T-helper 17 cell (primary cell): Measurements from ENCODE around the gene FSTL4. TPM values are rescaled to one million over a fixed set of nuclear protein-coding genes. Genes with fewer than 3 reads are reported as not detected.

Experiments used
- ATAC-seq: fragments of 150-1000 bp; cut with Tn5 transposase; 2 replicates; pipeline ENCODE4 v1.10.0; 2021; ENCODE audit warnings: mild to moderate bottlenecking, moderate library complexity
- DNase-seq, 3 donors: peaks; one replicate each; pipeline versions ENCODE4 v3.0.0 to v3.0.0-alpha.2; 2020 to 2021
- H3K9me3 ChIP-seq: one replicate; pipeline ENCODE4 v1.7.0; 2013; ENCODE audit warnings: low read length, mild to moderate bottlenecking; ENCODE audit not compliant: control insufficient read depth, poor library complexity, severe bottlenecking
- H3K27ac Mint-ChIP-seq: one replicate; pipeline ENCODE4 v1.8.0; 2022; ENCODE audit warnings: mild to moderate bottlenecking, moderate library complexity, mixed read lengths
- H3K27me3 Mint-ChIP-seq: one replicate; pipeline ENCODE4 v1.8.0; 2022; ENCODE audit warnings: mixed read lengths
- H3K36me3 Mint-ChIP-seq: one replicate; pipeline ENCODE4 v1.8.0; 2022; ENCODE audit warnings: low read depth, mixed read lengths
- H3K4me1 Mint-ChIP-seq: one replicate; pipeline ENCODE4 v1.8.0; 2022; ENCODE audit warnings: mild to moderate bottlenecking, mixed read lengths
- H3K4me3 Mint-ChIP-seq: one replicate; pipeline ENCODE4 v1.8.0; 2022; ENCODE audit warnings: mild to moderate bottlenecking, moderate library complexity, mixed read lengths
- total RNA-seq, 4 donors: library from RNA in 2 of 4; stranded (reverse) in 2 of 4; gene quantifications; one replicate each; pipeline ENCODE4 v1.2.3 and lab custom pipeline; 2022 to 2026

Gene FSTL4
- total RNA-seq, 2 donors from 2014 or later: 0.26 TPM; not detected in 1

DNA sequence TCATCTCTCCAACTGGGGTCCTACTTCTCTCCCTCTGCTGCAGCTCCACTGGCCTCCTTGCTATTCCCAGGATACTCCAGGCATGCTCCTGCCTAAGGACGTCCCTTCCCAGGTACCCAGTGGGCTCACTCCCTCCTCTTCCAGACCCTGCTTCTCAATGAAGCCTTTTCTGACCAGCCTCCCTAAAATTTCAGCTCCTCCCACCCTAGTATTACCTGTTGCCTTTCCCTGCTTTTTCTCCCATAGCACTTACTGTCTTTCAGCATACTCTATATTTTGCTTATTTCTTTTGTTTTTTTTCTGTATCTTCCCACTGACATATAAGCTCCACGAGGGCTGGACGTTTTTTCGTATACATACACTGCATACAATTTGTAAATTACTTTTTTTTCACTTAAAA is 26.1 kb upstream of the FSTL4 start:
- Mint-ChIP-seq H3K4me1 (no peaks in the 10 kb centered on the region), H3K36me3 (peaks cover 3% of the 10 kb centered on the region), H3K4me3 (no peak overlapping the region), H3K27ac (no peak overlapping the region), H3K27me3 (peaks cover 66% of the 10 kb centered on the region)
- DNase-seq (no peak), ATAC-seq (no peak)
- no peaks in the 10 kb centered on the region for H3K9me3 ChIP-seq

DNA sequence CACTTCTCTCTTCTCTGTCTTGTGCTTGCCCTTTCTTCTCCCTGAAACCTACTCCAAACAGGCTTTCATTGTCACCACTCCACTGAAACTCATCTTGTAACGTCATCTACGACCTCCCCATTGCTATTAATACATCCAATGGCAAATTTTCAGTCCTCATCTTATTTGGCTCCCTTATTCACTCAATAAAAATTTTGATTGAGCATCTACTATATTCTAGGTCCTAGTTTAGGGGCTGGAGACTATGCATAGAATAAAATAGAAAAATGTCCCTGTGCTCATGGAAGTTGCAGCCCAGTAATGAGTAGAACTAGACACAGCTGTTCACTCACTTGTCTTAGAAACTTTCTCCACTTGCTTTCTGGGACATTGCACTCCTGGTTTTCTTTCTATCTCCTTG is 24.9 kb upstream of the FSTL4 start:
- peaks cover 60% of the 10 kb centered on the region for H3K27me3 Mint-ChIP-seq
- no peak for DNase-seq

DNA sequence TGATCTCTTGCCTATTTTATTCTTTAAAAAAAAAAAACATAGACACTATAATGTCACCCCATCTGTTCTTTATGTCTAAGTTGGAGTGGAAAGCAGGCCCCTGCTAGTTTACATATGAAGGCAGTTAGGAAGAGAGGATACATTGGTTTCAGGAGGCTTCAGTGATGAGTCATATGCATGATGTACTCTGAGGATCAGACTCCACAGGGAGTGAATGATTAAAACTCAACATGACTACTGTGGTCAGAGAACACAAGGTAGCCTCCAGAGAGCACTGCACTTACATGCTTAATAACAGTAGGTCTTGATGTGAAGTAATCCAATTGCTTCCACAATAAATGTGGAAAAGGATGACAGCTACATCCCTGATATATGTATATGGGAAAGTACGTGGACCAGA is 22.7 kb upstream of the FSTL4 start:
- no peaks in the 10 kb centered on the region for H3K9me3 ChIP-seq
- no peaks in the 10 kb centered on the region for H3K4me1 Mint-ChIP-seq
- ATAC-seq (no peak), DNase-seq (no peak)
- H3K4me3 Mint-ChIP-seq: no peak overlapping the region
- peaks cover 3% of the 10 kb centered on the region for H3K36me3 Mint-ChIP-seq
- no peak overlapping the region for H3K27ac Mint-ChIP-seq
- H3K27me3 Mint-ChIP-seq: peaks cover 52% of the 10 kb centered on the region

More for the DNA sequence above, 24.9 kb upstream of the FSTL4 start:
- no peak for ATAC-seq
- Mint-ChIP-seq H3K4me3 (no peak overlapping the region), H3K4me1 (no peaks in the 10 kb centered on the region), H3K27ac (no peak overlapping the region), H3K36me3 (peaks cover 3% of the 10 kb centered on the region)
- no peaks in the 10 kb centered on the region for H3K9me3 ChIP-seq

DNA sequence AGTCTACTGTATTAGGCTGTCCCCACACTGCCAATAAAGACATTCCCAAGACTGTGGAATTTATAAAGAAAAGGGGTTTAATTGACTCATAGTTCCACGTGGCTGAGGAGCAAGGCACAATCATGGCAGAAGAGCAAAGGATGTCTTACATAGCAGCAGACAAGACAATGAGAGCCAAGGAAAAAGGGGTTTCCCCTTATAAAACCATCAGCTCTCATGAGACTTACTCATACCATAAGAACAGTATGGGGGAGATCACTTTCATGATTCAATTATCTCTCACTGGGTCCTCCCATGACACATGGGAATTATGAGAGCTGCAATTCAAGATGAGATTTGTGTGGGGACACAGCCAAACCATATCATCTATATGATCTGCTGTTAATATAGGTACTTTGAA is 14.8 kb upstream of the FSTL4 start:
- peaks cover 34% of the 10 kb centered on the region for H3K27me3 Mint-ChIP-seq
- peaks cover 2% of the 10 kb centered on the region for H3K36me3 Mint-ChIP-seq
- no peak overlapping the region for H3K4me3 Mint-ChIP-seq
- H3K27ac Mint-ChIP-seq: no peak overlapping the region
- no peak for ATAC-seq
- no peak for DNase-seq
- no peaks in the 10 kb centered on the region for H3K4me1 Mint-ChIP-seq
- no peaks in the 10 kb centered on the region for H3K9me3 ChIP-seq

DNA sequence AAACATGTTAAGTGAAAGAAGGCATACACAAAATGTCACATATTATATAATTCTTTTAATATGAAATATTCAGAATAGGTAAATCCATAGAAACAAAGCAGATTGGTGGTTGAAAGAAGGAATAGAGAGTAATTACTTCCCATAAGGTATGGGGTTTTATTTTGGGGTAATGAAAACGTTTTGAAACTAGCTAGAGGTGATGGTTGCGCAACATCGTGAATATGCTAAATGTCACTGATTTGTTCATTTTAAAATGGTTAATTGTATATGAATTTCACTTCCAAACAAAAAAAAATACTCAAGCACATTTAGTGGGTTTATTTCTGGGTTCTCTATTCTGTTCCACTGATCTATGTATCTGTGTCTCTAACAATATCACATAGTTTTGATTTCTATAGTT is 12.0 kb upstream of the FSTL4 start:
- H3K27me3 Mint-ChIP-seq: peaks cover 30% of the 10 kb centered on the region
- ATAC-seq (no peak), DNase-seq (no peak)
- no peaks in the 10 kb centered on the region for H3K9me3 ChIP-seq
- H3K36me3 Mint-ChIP-seq: peaks cover 2% of the 10 kb centered on the region
- no peak overlapping the region for H3K4me3 Mint-ChIP-seq
- H3K4me1 Mint-ChIP-seq: no peaks in the 10 kb centered on the region
- no peak overlapping the region for H3K27ac Mint-ChIP-seq

DNA sequence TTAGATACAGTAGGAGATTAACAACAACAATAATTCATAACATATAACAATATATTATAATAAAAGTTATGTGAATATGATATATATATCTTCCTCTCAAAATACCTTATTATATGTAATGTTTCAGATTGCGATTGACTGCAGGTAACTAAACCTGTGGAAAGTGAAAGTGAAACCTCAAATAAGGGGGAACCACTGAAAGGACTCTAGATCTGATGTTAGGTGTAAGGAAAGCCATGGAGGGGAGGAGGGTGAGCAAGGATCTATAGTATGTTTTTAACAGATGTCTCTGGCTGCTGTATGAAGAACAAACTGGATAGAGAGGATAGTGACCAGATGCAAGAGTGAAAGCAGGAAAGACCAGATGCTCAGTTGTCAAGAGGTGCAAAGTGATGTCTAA is 5.8 kb upstream of the FSTL4 start:
- DNase-seq (no peak), ATAC-seq (no peak)
- Mint-ChIP-seq H3K27me3 (peaks cover 31% of the 10 kb centered on the region), H3K36me3 (no peaks in the 10 kb centered on the region), H3K4me1 (peaks cover 14% of the 10 kb centered on the region), H3K4me3 (peak overlapping the region; percentile 82), H3K27ac (peak overlapping the region; percentile 41)
- H3K9me3 ChIP-seq: no peaks in the 10 kb centered on the region

DNA sequence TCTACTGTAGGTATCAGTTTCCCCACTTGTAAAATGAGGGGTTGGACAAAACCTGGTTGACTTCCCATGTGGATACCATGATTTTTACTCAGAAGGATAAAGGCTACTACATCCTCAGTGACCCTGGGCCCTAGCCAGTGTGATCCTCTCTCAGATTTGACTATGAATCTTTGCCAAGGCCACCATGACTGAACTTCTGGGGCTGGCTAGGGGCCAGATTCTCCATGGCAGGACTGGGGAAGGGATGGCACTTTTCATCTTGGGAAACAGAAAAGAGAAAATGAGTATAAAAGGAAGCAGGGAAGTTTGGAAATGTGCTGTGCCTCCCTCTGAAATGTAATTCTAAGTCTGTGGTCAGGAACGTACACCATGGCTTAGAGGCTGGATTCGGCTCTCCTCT is 1.4 kb upstream of the FSTL4 start:
- Mint-ChIP-seq H3K27me3 (peaks cover 47% of the 10 kb centered on the region), H3K27ac (no peak overlapping the region), H3K36me3 (peaks cover 3% of the 10 kb centered on the region), H3K4me1 (peaks cover 19% of the 10 kb centered on the region), H3K4me3 (no peak overlapping the region)
- no peaks in the 10 kb centered on the region for H3K9me3 ChIP-seq
- ATAC-seq (no peak), DNase-seq (no peak)

DNA sequence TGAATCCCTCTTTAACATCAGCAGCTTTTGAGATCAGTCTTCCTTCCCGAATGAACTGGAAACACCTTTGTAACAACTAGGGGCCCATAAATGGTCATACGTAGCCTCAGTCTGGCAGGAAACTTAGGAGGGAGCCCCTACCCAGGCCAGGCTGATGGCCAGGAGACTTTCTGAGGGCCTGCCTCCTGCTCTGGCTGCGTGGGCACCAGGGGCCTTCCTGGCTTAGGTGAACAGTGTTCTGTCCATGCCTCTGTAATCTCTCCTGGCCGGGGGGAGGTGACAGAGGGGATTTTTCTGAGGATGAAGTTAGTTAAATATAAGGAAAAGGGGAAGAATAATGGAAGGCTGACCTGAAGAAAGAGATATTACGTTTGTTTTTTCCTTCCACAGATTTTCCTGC is 843 bp upstream of the FSTL4 start:
- peaks cover 16% of the 10 kb centered on the region for H3K4me1 Mint-ChIP-seq
- H3K36me3 Mint-ChIP-seq: peaks cover 3% of the 10 kb centered on the region
- H3K4me3 Mint-ChIP-seq: peak overlapping the region; percentile 85
- peaks cover 52% of the 10 kb centered on the region for H3K27me3 Mint-ChIP-seq
- ATAC-seq (no peak), DNase-seq (no peak)
- no peak overlapping the region for H3K27ac Mint-ChIP-seq
- no peaks in the 10 kb centered on the region for H3K9me3 ChIP-seq

DNA sequence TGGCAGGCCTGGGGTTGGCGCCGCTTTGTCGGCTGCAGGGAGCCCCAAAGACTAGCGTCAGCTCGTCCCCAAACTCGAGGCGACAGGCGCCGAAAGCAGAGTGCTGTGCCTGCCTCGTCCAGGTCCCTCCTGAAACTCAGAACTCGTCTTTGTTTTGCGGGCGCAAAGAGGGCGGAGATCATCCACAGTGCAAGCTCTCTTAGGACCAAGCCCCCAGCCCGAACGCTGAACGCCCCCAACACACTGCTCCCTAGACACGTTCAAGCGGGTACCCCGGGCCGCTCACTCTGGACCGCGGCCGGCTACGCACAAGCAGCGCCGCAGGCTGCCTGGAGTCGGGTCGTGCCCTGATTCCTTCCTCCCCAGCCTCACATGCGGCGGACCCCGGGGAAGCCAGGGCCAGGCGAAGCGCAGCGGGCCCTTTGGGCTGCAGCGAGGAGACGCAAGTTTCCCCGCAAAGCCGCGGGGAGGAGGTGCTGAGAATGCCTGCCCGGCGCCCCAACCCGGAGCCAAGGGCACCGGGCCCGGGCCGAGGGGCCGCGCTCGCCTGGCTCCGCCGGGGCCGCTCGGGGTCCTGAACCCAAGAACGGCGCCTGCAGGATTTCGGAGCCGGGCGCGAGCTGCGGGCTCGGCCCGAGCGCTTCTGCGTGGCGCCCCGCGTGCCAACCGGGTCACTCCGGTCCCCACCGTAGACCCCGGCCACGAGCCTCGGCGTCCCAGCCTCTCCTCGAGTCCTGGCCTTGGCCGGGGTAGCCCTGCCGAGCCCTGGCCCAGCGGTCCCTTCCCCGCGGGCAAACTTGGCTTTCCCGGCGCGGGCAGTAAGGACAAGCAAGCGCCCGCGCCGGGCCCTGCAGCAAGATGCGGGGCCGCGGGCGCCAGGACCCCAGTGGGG is 738 bp downstream of the FSTL4 start:
- Mint-ChIP-seq H3K36me3 (peaks cover 3% of the 10 kb centered on the region), H3K27me3 (peaks cover 62% of the 10 kb centered on the region), H3K4me3 (peak overlapping the region; percentile 79), H3K4me1 (peaks cover 7% of the 10 kb centered on the region), H3K27ac (no peak overlapping the region)
- H3K9me3 ChIP-seq: no peaks in the 10 kb centered on the region
- DNase-seq: no peak
- ATAC-seq: peak; percentile 30

DNA sequence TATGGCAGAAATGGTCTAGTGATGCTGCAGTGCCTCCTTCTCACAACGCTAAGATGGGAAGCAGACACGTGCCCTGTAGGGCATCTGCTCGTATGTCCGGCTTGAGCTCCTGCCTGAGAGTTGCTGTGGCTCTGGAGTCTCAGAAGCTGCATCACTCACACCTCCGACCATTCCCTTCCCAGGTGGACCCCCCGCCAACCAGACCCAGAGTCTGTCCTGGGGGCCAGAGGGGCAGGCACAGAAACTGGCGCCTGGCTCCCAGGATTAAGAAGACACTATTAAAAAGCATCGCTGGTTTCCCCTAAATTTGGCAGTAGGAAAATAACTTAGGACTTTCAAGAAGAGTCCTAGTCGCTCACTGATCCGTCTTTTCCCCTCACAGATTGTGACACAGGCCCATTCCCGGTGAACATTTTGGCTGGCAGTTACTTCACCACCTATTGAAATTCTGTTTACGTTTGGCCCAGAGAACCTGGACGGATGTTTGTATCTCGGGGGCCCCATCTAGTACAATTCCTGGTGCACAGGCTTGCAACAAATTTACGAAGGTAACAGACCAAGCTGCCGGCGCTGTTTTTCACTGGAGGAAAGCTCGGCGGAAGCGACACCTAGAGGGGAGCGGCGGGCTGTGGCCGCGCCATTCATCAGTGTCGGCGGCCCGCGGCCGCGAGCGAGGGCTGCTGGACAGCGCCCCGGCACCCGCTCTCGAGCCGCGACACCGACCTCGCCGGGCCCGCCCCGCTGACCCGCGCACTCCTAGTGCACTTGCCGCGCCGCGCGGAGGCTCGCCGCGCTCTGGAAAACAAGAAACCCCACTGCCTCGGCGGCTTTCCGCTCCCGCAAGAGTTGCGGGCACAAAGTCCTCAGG is 1.6 kb downstream of the FSTL4 start:
- Mint-ChIP-seq H3K27me3 (peaks cover 71% of the 10 kb centered on the region), H3K4me3 (peak overlapping the region; percentile 79), H3K4me1 (peaks cover 7% of the 10 kb centered on the region), H3K27ac (no peak overlapping the region), H3K36me3 (peaks cover 3% of the 10 kb centered on the region)
- H3K9me3 ChIP-seq: no peaks in the 10 kb centered on the region
- peak; percentile 71 for ATAC-seq
- peak in 1 of 3 donors; percentile 25 for DNase-seq

DNA sequence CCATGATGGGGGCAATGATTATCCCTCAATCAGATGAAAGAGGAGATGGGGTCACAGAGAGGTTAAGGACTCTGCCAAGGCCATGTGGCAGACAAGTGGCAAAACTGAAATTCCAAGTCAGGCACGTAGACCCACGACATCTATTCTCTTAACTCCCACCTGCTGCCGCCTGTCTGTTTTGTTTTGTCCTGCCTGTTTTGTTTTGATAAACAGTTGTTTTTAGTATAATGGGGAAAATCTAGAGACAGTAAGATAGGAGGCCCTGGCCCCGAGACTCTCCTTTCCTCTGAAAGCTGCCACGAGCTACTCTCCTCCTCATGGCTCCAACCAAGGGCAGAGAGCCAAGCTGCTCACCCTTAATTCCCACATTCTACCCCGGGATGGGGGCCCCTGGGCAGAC is 4.9 kb downstream of the FSTL4 start:
- H3K36me3 Mint-ChIP-seq: no peaks in the 10 kb centered on the region
- H3K27me3 Mint-ChIP-seq: peaks cover 51% of the 10 kb centered on the region
- no peaks in the 10 kb centered on the region for H3K9me3 ChIP-seq
- H3K4me1 Mint-ChIP-seq: no peaks in the 10 kb centered on the region
- H3K27ac Mint-ChIP-seq: no peak overlapping the region
- DNase-seq: no peak
- H3K4me3 Mint-ChIP-seq: no peak overlapping the region
- no peak for ATAC-seq

DNA sequence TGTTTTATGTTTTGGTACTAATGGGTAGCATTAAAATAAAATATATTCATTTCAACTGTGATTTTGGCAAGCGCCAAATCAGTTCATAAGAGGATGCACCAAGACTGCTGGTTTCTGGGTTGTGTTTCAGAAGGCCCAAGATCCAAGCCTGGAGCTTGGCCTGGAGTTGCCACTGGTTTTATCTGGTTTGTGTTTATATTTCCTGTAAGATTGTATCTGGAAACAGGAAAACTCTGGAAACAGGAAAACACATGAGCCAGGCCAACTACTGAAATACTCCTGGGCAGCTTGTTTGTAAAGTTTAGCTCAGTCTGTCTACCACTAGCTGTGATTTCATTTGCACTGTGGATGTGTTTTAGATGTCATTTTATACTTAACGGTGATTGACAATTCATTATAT is 5.5 kb downstream of the FSTL4 start:
- no peak overlapping the region for H3K4me3 Mint-ChIP-seq
- DNase-seq: no peak
- H3K27me3 Mint-ChIP-seq: peaks cover 57% of the 10 kb centered on the region
- H3K27ac Mint-ChIP-seq: no peak overlapping the region
- no peak for ATAC-seq
- no peaks in the 10 kb centered on the region for H3K9me3 ChIP-seq
- H3K36me3 Mint-ChIP-seq: no peaks in the 10 kb centered on the region
- H3K4me1 Mint-ChIP-seq: no peaks in the 10 kb centered on the region

DNA sequence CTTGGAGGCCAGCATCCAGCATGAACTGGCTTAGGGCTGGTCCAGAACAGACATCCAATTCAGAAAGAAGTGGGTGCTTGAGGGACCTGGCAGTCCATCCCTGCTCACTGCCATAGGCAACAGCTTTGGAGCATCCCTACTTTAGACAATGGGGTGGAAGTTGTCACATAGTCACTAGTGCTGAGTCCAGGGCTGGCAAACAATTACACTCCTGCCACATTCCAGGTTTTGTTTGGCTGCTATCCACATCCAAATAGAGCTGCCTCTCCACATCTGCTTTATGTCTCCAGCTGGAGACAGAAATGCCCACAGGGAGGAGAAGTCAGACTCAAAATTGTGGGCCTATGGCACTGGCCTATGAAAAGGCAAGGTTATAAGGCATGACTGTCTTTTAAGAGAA is 7.0 kb downstream of the FSTL4 start:
- peaks cover 62% of the 10 kb centered on the region for H3K27me3 Mint-ChIP-seq
- H3K27ac Mint-ChIP-seq: no peak overlapping the region
- H3K9me3 ChIP-seq: no peaks in the 10 kb centered on the region
- no peaks in the 10 kb centered on the region for H3K36me3 Mint-ChIP-seq
- no peak overlapping the region for H3K4me3 Mint-ChIP-seq
- no peak for DNase-seq
- peaks cover 3% of the 10 kb centered on the region for H3K4me1 Mint-ChIP-seq
- ATAC-seq: no peak
